ENCODE results near the gene CDC25C.

The CDC25C gene

DNA sequence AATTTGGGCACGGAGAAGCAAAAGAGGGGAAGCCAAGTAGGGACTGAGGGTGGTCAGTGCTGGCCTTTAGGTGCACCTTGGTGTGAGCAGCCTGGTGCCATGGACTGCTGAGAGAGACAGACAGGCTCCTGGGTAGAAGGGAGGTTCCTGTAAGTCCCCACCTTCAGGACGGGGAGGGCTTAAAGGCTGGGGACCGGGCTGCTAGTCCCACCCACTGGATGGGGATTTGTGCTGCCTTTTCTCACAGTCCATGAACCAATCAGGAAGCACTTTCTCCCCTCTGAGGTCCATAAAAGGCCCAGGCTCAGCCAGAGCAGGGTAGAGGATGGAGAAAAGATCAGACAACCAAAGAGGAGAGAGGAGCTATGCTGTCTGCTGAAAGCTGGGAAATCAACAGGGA lies 15.2 kb downstream of the CDC25C start:
- Histone ChIP-seq H3K27me3 (replicated peaks; ENCODE audit: control insufficient read depth, insufficient read depth, low read length) (no peaks in the 10 kb centered on the region), H3K9ac (ENCODE audit: low read length) (no peak overlapping the region), H3K36me3 (ENCODE audit: control insufficient read depth, insufficient read depth, low read length, severe bottlenecking) (no peaks in the 10 kb centered on the region), H3K4me1 (ENCODE audit: control insufficient read depth, insufficient read depth, low read length) (no peaks in the 10 kb centered on the region), H3K4me3 (ENCODE audit: low read length) (no peak overlapping the region), H3K9me3 (ENCODE audit: control insufficient read depth, low read length) (no peaks in the 10 kb centered on the region)
- DNase-seq (ENCODE audit: low read depth): no peak

DNA sequence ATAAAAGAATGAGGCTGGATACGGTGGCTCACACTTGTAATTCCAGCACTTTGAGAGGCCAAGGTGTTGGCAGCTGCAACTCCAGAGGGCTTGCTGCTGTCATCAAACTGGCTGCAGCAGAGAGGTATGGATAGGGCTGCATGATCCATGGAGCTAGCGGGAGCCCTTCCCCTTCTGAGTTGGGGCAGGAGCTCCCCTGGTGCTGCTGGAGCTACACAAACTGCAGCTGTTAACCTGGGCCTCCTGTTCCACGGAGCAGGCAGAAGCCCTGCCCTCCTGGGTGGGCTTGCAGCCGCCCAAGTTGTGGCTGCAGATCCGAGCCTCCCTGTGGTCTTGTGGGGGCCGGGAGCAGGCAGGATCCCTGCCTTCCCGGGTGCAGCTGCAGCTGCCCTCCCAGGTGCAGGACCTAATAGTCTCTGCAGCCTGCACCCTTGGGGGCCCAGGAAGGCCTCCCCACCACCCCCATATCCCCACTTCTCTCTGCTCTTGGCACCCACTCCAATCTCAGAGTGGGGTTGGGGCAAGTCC lies 15.8 kb downstream of the CDC25C start:
- Histone ChIP-seq H3K9me3 (ENCODE audit: control insufficient read depth, low read length) (no peaks in the 10 kb centered on the region), H3K4me3 (ENCODE audit: low read length) (no peak overlapping the region), H3K36me3 (ENCODE audit: control insufficient read depth, insufficient read depth, low read length, severe bottlenecking) (no peaks in the 10 kb centered on the region), H3K4me1 (ENCODE audit: control insufficient read depth, insufficient read depth, low read length) (no peaks in the 10 kb centered on the region), H3K27me3 (replicated peaks; ENCODE audit: control insufficient read depth, insufficient read depth, low read length) (no peaks in the 10 kb centered on the region), H3K9ac (ENCODE audit: low read length) (no peak overlapping the region)
- no peak for DNase-seq (ENCODE audit: low read depth)

DNA sequence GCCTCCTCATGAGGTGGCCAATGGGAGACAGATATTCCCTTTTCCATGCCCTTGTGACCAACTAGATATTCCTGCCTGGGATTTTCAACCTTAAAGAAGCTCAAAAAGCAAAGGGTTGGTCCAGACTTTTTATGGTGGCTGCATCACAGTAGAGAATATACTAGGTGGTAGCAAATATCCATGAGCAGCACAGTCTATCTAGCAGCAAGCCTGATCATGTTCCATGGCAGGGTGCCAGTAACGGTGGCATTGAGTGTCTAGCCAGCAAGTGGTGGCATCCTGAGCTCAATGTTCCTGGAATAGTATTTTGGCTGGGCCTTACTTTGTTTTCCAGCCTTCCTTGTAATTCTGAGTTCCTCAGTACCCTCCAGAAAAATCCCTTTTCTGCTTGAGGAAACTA lies 25.8 kb downstream of the CDC25C start:
- no peak overlapping the region for H3K9ac ChIP-seq (ENCODE audit: low read length)
- H3K9me3 ChIP-seq (ENCODE audit: control insufficient read depth, low read length): no peaks in the 10 kb centered on the region
- no peaks in the 10 kb centered on the region for H3K4me1 ChIP-seq (ENCODE audit: control insufficient read depth, insufficient read depth, low read length)
- H3K4me3 ChIP-seq (ENCODE audit: low read length): no peak overlapping the region
- no peak for DNase-seq (ENCODE audit: low read depth)
- no peaks in the 10 kb centered on the region for H3K36me3 ChIP-seq (ENCODE audit: control insufficient read depth, insufficient read depth, low read length, severe bottlenecking)
- no peaks in the 10 kb centered on the region for H3K27me3 ChIP-seq (replicated peaks; ENCODE audit: control insufficient read depth, insufficient read depth, low read length)

DNA sequence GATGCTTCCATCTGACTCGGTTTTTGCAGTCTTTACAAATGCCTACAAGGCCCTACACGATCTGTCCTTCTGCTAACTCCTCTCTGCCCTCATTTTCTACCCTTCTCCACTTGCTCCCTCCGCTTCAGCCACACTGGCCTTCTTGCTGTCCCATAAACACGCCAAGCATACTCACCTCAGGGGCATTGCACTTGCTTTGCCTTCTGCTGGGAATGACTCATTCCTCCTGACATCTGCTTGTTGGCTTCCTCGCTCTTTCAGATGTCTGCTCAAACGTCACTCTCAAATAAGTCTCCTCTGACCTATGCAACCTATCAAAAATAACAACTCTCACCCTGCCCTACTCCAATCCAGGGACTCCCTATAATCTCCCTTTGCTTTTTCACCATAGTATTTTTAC lies 28.2 kb downstream of the CDC25C start:
- no peak for DNase-seq (ENCODE audit: low read depth)
- Histone ChIP-seq H3K36me3 (ENCODE audit: control insufficient read depth, insufficient read depth, low read length, severe bottlenecking) (no peaks in the 10 kb centered on the region), H3K4me3 (ENCODE audit: low read length) (no peak overlapping the region)

DNA sequence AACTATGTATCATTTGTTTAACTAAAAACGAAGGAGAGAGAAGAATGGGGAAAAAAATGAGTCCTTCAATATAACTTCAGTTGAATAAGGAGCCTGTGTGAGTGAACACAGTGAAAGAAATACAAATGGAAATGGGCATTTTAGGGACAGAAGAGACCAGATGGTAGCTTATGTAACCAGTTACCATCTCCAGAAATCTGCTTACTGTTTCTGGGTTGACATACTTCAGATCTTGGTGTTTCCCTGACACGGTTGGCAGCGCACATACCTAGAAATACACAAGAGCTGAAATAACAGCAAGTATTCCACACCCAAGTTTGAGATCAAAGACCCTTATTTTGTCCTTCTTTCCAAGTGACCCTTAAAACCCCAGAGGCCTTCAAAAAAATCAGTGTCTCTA lies 42.3 kb downstream of the CDC25C start:
- H3K36me3 ChIP-seq (ENCODE audit: control insufficient read depth, insufficient read depth, low read length, severe bottlenecking): no peaks in the 10 kb centered on the region
- H3K4me1 ChIP-seq (ENCODE audit: control insufficient read depth, insufficient read depth, low read length): no peaks in the 10 kb centered on the region
- no peak overlapping the region for H3K9ac ChIP-seq (ENCODE audit: low read length)
- no peak for DNase-seq (ENCODE audit: low read depth)
- H3K9me3 ChIP-seq (ENCODE audit: control insufficient read depth, low read length): no peaks in the 10 kb centered on the region
- H3K27me3 ChIP-seq (replicated peaks; ENCODE audit: control insufficient read depth, insufficient read depth, low read length): no peaks in the 10 kb centered on the region
- H3K4me3 ChIP-seq (ENCODE audit: low read length): no peak overlapping the region

More for the DNA sequence above, 28.2 kb downstream of the CDC25C start:
- no peaks in the 10 kb centered on the region for H3K9me3 ChIP-seq (ENCODE audit: control insufficient read depth, low read length)
- no peaks in the 10 kb centered on the region for H3K4me1 ChIP-seq (ENCODE audit: control insufficient read depth, insufficient read depth, low read length)
- no peaks in the 10 kb centered on the region for H3K27me3 ChIP-seq (replicated peaks; ENCODE audit: control insufficient read depth, insufficient read depth, low read length)
- H3K9ac ChIP-seq (ENCODE audit: low read length): no peak overlapping the region

DNA sequence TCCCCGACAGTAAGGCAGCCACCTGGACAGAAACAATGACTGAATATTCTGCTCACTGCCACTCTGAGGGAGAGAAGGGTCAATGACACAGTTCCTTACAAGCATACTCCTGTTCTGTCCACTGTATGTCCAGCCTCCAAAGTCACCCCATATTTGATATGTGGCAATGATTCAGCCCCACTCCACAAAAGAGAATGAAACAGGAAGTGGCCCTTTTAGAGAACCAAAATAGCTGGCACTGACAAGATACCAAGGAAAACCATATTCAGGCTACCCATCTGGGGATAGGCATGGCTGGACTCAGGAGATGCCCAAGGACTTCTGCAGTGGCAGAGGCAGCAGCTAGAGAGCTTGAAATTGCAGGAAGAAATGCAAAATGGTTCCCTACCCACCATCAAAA lies 44.4 kb downstream of the CDC25C start:
- Histone ChIP-seq H3K36me3 (ENCODE audit: control insufficient read depth, insufficient read depth, low read length, severe bottlenecking) (no peaks in the 10 kb centered on the region), H3K27me3 (replicated peaks; ENCODE audit: control insufficient read depth, insufficient read depth, low read length) (no peaks in the 10 kb centered on the region), H3K9ac (ENCODE audit: low read length) (no peak overlapping the region), H3K4me1 (ENCODE audit: control insufficient read depth, insufficient read depth, low read length) (no peaks in the 10 kb centered on the region), H3K9me3 (ENCODE audit: control insufficient read depth, low read length) (no peaks in the 10 kb centered on the region), H3K4me3 (ENCODE audit: low read length) (no peak overlapping the region)
- DNase-seq (ENCODE audit: low read depth): no peak

DNA sequence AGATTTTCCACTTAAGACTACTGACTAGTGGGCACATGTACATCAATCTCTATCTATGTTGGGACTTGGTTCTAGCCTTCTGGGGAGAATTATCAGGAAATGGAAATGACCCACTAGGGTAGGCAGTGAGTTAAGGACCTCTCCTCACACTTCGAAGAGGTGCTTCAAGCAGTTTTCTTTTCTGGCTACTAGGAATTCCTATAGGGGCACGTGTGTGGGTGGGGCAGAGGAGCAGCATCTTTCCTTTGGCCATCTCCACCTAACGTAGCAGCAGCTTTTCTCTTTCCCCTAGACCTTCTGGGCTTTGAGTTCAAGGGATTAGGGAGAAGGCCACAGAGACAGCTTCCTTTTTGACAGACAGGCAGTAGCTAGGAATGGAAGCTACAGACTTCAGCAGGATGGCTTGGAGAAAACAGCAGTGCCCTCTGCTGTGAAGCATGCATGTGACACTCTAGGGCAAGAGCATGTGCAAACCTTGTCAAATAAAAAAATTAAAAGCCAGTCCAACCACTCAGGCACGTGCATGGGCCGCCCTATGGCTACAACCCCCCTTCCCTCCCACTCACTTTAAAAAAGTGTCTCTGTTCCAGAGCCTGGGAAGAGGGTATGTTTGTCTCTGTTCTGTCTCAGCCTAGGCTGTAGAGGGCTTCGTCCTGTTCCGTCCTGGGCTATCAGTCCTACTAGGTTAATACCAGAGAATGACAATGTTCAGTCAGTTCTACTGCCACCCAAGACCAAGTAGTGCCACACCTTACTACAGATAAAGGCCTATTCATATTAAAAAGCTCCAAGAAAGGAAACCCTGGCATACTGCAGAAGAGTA lies 48.5 kb downstream of the CDC25C start:
- H3K4me3 ChIP-seq (ENCODE audit: low read length): no peak overlapping the region
- DNase-seq (ENCODE audit: low read depth): peak; percentile 44
- no peaks in the 10 kb centered on the region for H3K27me3 ChIP-seq (replicated peaks; ENCODE audit: control insufficient read depth, insufficient read depth, low read length)

DNA sequence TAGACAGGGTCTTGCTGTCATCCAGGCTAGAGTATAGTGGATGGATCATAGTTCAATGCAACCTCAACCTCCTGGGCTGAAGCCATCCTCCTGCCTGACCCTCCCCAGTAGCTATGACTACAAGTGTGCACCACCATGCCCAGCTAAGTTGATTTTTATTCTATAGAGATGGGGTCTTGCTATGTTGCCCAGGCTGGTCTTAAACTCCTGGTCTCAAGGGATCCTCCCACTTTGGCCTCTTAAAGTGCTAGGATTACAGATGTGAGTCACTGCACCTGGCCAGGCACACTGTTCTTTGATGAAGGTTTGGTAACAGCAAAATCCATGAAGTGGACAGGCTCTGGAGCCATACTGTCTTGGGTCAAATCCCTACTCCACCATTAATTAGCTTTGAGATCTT lies 50.7 kb downstream of the CDC25C start:
- Histone ChIP-seq H3K4me3 (ENCODE audit: low read length) (no peak overlapping the region), H3K4me1 (ENCODE audit: control insufficient read depth, insufficient read depth, low read length) (no peaks in the 10 kb centered on the region), H3K9ac (ENCODE audit: low read length) (no peak overlapping the region), H3K9me3 (ENCODE audit: control insufficient read depth, low read length) (peaks cover 3% of the 10 kb centered on the region), H3K27me3 (replicated peaks; ENCODE audit: control insufficient read depth, insufficient read depth, low read length) (peaks cover 8% of the 10 kb centered on the region), H3K36me3 (ENCODE audit: control insufficient read depth, insufficient read depth, low read length, severe bottlenecking) (no peaks in the 10 kb centered on the region)
- DNase-seq (ENCODE audit: low read depth): no peak

More for the DNA sequence above, 48.5 kb downstream of the CDC25C start:
- H3K9me3 ChIP-seq (ENCODE audit: control insufficient read depth, low read length): no peaks in the 10 kb centered on the region
- H3K4me1 ChIP-seq (ENCODE audit: control insufficient read depth, insufficient read depth, low read length): no peaks in the 10 kb centered on the region
- no peaks in the 10 kb centered on the region for H3K36me3 ChIP-seq (ENCODE audit: control insufficient read depth, insufficient read depth, low read length, severe bottlenecking)
- H3K9ac ChIP-seq (ENCODE audit: low read length): no peak overlapping the region

DNA sequence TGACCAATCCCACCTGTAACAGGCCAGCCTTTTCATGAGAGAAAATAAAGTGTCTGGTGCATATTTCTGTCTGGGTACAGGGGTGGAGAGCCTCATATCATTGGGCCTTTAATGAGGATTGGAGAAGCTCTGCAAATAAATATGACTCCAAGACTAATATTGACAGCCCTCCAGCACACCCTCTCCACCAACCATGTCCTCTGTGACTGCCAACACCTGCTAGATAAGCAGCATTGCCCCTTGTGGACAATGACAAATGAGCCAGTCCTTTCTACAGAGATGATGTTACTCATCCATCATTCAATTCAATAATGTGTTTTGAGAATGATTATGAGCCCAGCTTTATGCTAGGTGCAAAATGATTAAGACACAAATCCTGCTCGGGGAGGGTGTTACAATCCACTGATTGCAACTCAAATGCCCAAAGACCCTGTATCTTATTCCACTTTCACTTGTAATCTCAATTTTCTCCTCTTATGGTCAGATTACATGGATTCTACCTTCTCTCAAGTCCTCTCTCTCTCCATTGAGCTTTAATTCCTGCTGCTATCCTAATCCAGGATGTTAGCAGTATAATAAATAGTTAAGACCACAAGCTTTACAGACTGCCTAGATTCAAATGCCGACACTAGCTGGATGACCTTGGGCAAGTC lies 55.1 kb downstream of the CDC25C start:
- no peak for DNase-seq (ENCODE audit: low read depth)
- H3K9ac ChIP-seq (ENCODE audit: low read length): no peak overlapping the region

DNA sequence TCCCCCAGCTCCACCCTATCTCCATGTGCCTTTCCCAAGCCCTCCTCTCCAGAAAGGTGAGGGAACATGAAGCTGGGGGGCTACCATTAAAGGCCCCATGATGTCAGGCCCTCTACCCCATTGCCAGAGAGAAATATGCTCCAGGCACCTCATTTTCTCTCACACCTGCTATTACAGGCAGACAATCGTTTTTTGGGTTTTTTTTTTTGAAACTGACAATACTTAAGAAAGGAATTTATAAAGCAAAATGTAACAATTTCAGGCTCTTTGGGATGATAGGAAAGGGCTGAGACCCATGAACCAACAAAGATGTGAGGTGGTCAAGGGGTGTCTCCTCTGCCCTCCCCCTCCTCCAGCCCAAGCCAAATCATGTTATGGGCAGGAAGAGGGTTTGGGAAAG lies 55.7 kb downstream of the CDC25C start:
- H3K9ac ChIP-seq (ENCODE audit: low read length): no peak overlapping the region
- H3K9me3 ChIP-seq (ENCODE audit: control insufficient read depth, low read length): peaks cover 3% of the 10 kb centered on the region
- no peaks in the 10 kb centered on the region for H3K4me1 ChIP-seq (ENCODE audit: control insufficient read depth, insufficient read depth, low read length)
- H3K4me3 ChIP-seq (ENCODE audit: low read length): no peak overlapping the region
- no peaks in the 10 kb centered on the region for H3K36me3 ChIP-seq (ENCODE audit: control insufficient read depth, insufficient read depth, low read length, severe bottlenecking)
- no peak for DNase-seq (ENCODE audit: low read depth)
- peaks cover 41% of the 10 kb centered on the region for H3K27me3 ChIP-seq (replicated peaks; ENCODE audit: control insufficient read depth, insufficient read depth, low read length)

More for the DNA sequence above, 55.1 kb downstream of the CDC25C start:
- Histone ChIP-seq H3K36me3 (ENCODE audit: control insufficient read depth, insufficient read depth, low read length, severe bottlenecking) (no peaks in the 10 kb centered on the region), H3K4me1 (ENCODE audit: control insufficient read depth, insufficient read depth, low read length) (no peaks in the 10 kb centered on the region), H3K4me3 (ENCODE audit: low read length) (no peak overlapping the region), H3K27me3 (replicated peaks; ENCODE audit: control insufficient read depth, insufficient read depth, low read length) (peaks cover 38% of the 10 kb centered on the region), H3K9me3 (ENCODE audit: control insufficient read depth, low read length) (peaks cover 3% of the 10 kb centered on the region)

DNA sequence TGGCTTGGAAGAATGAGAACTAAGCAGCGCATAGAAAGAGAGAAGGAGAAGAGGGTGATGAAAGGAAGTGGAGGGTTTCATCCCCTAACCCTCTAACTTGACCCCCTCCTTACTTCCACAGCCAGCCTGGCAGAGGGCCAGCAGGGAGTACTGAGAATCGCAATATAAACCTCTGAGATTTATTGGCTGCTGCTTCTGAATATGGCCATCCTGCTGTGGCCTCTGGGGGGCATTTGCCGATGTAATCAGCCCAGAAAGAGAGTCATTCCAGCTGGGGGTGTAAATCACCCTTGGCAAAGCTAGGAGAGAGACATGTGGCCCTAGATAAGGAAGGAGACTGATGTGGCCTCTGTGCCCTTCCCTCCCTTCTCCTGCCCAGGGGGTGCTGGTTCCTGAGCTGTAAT lies 56.2 kb downstream of the CDC25C start:
- no peak for DNase-seq (ENCODE audit: low read depth)

More for the DNA sequence above, 56.2 kb downstream of the CDC25C start:
- Histone ChIP-seq H3K4me1 (ENCODE audit: control insufficient read depth, insufficient read depth, low read length) (no peaks in the 10 kb centered on the region), H3K27me3 (replicated peaks; ENCODE audit: control insufficient read depth, insufficient read depth, low read length) (peaks cover 41% of the 10 kb centered on the region), H3K4me3 (ENCODE audit: low read length) (no peak overlapping the region), H3K9me3 (ENCODE audit: control insufficient read depth, low read length) (peaks cover 3% of the 10 kb centered on the region), H3K9ac (ENCODE audit: low read length) (no peak overlapping the region), H3K36me3 (ENCODE audit: control insufficient read depth, insufficient read depth, low read length, severe bottlenecking) (no peaks in the 10 kb centered on the region)
